HG02981 (cell line): ENCODE data around the gene SEMA4A.
"Not testable (repeated sequence)": the region's sequence is repeated elsewhere in the genome, so short reads cannot be mapped to it uniquely, and the experiment has no call there.

Experiments
- ATAC-seq: cut with Tn5 transposase; IDR thresholded peaks from one replicate; pipeline ENCODE4 v1.9.1; 2021; ENCODE audit warnings: mild to moderate bottlenecking, moderate library complexity; ENCODE audit not compliant: unreplicated experiment

SEMA4A gene

DNA sequence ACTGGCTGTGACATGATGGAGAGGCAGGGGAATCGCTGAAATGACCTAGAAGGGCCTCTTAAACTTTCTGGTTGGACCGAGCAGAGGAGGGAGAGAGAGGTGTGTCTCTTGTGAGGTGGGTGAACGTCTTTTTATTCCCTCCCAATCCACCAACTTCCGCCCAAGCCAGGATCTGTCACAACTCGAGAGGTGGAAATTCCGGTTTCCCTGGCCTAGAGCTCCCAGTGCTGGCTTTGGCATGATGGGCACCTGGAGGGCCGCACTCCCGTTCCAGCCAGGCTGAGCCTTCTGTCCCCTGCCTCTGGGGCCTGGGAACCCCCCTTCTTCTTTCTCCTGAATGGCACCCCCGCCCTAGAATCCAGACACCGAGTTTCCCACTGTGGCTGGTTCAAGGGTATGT lies at the start of gene SEMA4A:
Gene SEMA4A (plus strand): TSS at position 224 of the 400 bp plus-strand sequence. CDS start 994 bp downstream, outside the sequence.
- no peak for ATAC-seq

GRCh38 chr1:156104065-156104810 lies 49.1 kb upstream of the SEMA4A start:
- ATAC-seq = no peak

DNA sequence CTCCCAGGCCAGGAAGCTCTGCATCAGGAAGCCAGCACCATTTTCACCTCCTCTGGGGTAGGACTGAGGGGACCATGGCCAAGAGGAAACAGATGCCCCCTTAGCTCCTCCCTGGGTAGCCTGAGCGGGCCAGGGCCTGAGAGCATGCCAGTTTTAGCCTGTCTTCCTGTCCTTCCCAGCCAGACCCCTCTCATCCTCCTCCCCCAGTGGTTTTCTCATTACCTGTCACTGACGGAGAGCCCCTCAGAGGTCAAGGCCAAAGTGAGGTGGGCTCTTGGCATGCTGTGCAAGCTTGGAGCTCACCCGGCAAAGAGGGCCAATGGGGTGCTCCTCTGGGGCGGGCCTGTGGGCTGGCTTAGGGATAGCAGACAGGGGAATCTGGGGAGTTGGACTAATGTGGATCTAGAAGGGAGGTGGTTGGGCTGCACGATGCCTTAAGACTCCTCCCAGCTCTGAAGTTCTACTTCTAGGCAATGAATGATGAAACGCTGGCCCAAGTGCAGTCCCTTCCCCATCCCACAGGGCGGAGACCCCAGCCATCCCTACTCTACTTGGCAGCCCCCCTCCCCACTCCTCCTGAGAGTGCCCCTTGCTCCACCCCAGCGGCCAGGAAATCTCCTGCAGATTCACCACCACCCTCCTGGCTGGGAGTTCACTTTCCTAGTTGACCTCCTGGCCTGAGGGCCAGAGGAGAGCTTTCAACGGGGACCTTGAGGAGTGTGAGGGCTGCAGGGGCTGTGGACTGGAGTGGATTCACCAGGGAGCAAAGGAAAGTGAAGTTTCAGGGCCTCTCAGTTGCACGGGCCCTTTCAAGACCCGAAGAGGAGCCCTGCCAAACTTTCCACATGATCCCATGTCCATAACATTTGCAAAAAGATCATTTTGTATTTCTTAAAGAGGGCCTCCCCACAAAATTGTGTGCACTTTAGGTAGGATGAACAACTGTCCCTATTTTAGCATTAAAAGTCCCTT lies 48.2 kb upstream of the SEMA4A start:
- ATAC-seq = no peak

GRCh38 chr1:156106624-156107488 lies 46.5 kb upstream of the SEMA4A start:
- no peak for ATAC-seq

DNA sequence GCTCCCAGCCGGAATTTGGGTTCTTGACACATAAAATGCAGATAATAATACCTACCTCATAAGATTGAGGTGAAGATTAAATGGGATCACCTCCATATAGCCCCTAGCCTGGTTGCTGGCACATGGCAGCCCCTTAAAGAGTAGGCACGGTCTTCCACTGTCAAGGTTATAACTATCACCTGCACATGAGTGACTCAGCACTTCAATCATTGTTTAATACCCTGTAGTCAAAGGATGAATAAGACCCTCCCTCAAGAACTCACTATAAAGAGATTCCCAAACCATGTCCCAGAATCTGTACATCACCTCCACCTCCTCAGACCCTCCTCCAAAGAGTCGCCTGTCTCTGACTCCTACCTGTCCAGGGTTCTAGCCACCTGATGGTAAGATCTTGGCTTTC lies 45.3 kb upstream of the SEMA4A start:
- ATAC-seq = no peak

DNA sequence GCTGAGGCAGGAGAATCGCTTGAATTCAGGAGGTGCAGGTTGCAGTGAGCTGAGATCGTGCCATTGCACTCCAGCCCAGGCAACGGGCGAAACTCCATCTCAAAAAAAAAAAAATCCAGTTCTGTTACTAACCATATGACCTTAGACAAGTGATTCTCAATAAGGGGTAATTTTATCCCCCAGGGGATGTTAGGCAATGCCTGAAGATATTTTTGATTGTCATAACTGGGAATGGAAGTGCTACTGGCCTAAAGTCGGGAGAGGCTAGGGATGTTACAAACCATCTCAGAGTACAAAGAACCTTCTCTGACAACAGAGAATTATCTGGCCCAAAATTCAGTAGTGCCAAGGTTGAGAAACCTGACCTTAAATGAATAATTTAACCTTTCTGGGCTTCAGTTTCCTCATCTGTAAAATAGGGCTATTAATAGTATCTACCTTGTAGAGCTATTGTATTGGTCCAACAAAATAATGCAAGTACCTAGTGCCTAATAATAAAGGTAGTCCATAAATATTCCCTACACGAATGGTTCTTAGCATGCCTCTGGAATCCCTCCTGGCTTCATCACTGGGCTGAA lies 44.6 kb upstream of the SEMA4A start:
- ATAC-seq = no peak

DNA sequence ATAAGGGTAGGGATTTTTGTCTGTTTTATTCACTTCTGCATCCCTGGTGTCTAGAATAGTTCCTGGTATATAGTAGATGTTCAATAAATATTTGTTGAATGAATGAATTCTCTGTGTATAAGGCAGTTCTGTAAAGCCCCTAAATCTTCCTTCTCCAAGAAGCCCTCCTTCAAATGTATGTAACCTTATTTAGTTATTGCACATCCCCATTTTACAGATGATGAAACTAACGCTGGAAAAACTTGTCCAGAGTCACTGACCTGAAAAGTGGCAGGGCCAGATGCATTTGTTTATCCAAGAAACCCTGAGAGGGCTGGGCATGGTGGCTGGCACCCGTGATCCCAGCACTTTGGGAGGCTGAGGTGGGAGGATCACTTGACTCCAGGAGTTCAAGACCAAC lies 43.1 kb upstream of the SEMA4A start:
- ATAC-seq = no peak

DNA sequence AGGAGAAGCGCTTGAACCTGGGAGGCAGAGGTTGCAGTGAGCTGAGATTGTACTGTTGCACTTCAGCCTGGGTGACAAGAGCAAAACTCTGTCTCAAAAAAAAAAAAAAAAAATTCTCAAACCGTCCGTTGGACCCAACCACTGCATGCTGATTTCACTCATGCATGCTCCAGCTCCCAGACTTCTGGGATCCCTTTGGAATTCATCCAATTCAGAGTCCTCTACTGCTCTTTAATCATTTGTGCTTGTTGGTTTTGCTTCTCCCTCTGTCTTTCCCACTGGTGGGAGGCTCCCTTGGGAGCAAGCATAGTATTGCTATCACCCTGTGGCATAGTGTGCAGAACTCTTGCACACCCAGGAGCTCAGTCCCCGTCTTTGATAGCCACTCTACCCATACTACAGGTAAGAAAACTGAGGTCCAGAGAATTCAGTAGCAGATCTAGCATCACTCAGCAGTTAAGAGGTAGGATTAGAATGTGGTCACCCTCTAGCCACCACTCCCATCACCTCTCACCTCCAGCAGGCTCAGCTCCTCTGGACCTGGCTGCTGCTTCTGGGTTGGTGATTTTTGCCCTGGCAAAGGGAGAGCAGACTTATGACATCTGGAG lies 41.9 kb upstream of the SEMA4A start:
- no peak for ATAC-seq

GRCh38 chr1:156112276-156113137 lies 40.9 kb upstream of the SEMA4A start:
- no peak for ATAC-seq

GRCh38 chr1:156113282-156113950 lies 40.0 kb upstream of the SEMA4A start:
- no peak for ATAC-seq

DNA sequence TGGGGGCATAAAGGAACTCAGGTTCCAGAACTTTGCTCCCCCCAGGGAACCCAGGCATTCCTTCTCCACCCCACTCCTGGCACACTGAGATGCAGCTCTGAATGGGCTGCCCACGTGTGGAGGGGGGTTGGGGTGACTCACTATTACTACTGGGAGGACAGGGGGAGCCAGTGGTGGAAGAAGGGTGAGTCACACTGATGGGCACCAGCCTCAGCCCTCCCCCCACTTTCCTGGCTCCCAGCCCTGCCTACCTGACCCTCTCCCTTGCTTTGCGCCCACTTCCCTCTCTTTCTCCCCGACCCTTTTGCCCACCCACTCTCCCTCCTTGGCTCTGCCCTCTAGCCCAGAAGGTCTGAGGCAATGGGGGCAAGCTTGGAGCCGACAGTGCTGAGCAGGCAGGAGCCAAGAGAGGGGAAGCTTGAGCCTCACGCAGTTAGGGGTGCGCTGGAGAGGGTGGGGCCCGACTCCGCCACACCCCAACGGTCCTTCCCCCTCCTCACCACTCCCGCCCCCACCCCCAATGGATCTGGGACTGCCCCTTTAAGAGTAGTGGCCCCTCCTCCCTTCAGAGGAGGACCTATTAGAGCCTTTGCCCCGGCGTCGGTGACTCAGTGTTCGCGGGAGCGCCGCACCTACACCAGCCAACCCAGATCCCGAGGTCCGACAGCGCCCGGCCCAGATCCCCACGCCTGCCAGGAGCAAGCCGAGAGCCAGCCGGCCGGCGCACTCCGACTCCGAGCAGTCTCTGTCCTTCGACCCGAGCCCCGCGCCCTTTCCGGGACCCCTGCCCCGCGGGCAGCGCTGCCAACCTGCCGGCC lies 39.1 kb upstream of the SEMA4A start, which contains the start of gene LMNA:
Gene LMNA (plus strand): TSS at position 611 of the 818 bp plus-strand sequence. CDS start 208 bp downstream, outside the sequence.
- peak; percentile 59 for ATAC-seq

- peak; percentile 13 for ATAC-seq
Observed at GRCh38 chr1:156114919-156115513, 38.4 kb upstream of the SEMA4A start.

- ATAC-seq = no peak
Observed at GRCh38 chr1:156115514-156116374, 37.6 kb upstream of the SEMA4A start.

- not testable (repeated sequence) for ATAC-seq
Observed at GRCh38 chr1:156116731-156117130, 36.7 kb upstream of the SEMA4A start.

DNA sequence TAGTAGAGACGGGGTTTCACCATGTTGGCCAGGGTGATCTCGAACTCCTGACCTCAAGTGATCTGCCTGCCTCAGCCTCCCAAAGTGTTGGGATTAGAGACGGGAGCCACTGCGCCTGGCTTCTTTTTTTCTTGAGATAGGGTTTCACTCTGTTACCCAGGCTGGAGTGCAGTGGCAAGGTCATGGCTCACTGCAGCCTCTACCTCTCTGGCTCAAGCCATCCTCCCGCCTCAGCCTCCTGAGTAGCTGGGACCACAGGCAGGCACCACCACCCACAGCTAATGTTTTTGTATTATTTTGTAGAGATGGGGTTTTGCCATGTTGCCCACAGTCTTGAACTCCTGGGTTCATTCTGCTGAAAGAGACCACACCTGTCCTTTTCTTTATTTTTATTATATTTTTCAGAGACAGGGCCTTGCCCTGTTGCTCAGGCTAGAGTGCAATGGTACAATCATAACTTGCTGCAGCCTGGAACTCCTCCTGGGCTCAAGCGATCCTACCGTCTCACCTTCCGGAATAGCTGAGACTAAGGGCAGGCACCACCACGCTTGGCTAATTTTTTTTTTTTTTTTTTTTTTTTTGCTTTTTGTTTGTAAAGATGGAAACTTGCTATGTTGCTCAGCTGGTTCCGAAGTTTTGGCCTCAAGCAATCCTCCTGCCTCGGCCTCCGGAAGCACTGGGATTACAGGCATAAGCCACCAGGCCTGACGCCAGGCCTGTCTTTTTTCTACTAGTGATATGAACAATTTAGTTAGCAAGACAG lies 35.8 kb upstream of the SEMA4A start:
- no peak for ATAC-seq
